ENCODE data around the gene ALDH18A1. TPM values are rescaled to one million over a fixed set of nuclear protein-coding genes. Genes with fewer than 3 reads are reported as not detected.
A peak's percentile ranks its signal among the peaks of the same experiment; 100 is the strongest.

Gene ALDH18A1
- total and polyA plus RNA-seq, 8 donors, result 48.2 to 72.0 (median 58.1) TPM

GRCh38 chr10:95660283-95660682 lies 3.8 kb upstream of the ALDH18A1 start:
- no peak overlapping the region for H3K4me3 ChIP-seq
- H3K9me3 ChIP-seq, result no peaks in the 10 kb centered on the region
- DNase-seq, result no peak
- peaks cover 0 to 19% of the 10 kb centered on the region in 2 donors for H3K4me1 ChIP-seq
- no peak for ATAC-seq
- H3K27me3 ChIP-seq, result no peaks in the 10 kb centered on the region
- H3K36me3 ChIP-seq, result peaks cover 0 to 15% of the 10 kb centered on the region in 2 donors
- intact Hi-C loops (cut with DNase I), result no loop called here
- no peak overlapping the region for H3K27ac ChIP-seq
- TF ChIP-seq CTCF (IDR thresholded peaks at IDR 0.05), result no peak

- Histone ChIP-seq H3K9me3 (no peaks in the 10 kb centered on the region), H3K27me3 (no peaks in the 10 kb centered on the region), H3K27ac (no peak overlapping the region), H3K36me3 (peaks cover 0 to 10% of the 10 kb centered on the region in 2 donors), H3K4me3 (peak overlapping the region in 1 of 2 donors; percentile 82), H3K4me1 (peaks cover 0 to 21% of the 10 kb centered on the region in 2 donors)
- no peak for TF ChIP-seq CTCF (IDR thresholded peaks at IDR 0.05)
- DNase-seq (no peak), ATAC-seq (no peak)
- intact Hi-C loops (cut with DNase I), result no loop called here
Measured at GRCh38 chr10:95657250-95657649, 739 bp upstream of the ALDH18A1 start.

- intact Hi-C loops (cut with DNase I), result no loop called here
- Histone ChIP-seq H3K4me3 (peak overlapping the region; percentile 82 to 98), H3K9me3 (peaks cover 0 to 8% of the 10 kb centered on the region in 2 donors), H3K4me1 (peaks cover 0 to 21% of the 10 kb centered on the region in 2 donors), H3K36me3 (peaks cover 0 to 25% of the 10 kb centered on the region in 2 donors), H3K27me3 (no peaks in the 10 kb centered on the region), H3K27ac (peak overlapping the region; percentile 8 to 46)
- TF ChIP-seq CTCF (IDR thresholded peaks at IDR 0.05), result no peak
- peak; percentile 13 for ATAC-seq
- DNase-seq, result peak in 3 of 4 donors; percentile 8 to 33 (median 23)
Measured at GRCh38 chr10:95655571-95656290, 780 bp downstream of the ALDH18A1 start.

DNA sequence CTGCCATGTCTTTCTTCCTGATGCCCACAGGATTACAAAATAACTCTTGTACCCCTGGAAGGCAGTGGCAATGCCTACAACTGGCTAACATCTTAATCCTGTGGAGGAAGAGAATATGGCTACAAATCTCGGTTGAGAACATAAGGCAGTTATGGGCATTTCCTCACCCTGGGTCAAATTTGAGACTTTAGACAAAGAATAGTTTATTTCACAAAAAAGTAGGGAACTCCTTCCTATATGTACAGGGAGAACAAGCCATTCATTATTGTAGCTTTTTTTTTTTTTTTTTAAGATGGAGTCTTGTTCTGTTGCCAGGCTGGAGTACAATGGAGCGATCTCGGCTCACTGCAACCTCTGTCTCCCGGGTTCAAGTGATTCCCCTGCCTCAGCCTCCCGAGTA lies 2.6 kb downstream of the ALDH18A1 start:
- no peak for DNase-seq
- ATAC-seq, result no peak
- H3K27ac ChIP-seq, result no peak overlapping the region
- H3K36me3 ChIP-seq, result peaks cover 0 to 32% of the 10 kb centered on the region in 2 donors
- peaks cover 0 to 21% of the 10 kb centered on the region in 2 donors for H3K4me1 ChIP-seq
- H3K27me3 ChIP-seq, result no peaks in the 10 kb centered on the region
- H3K4me3 ChIP-seq, result no peak overlapping the region
- intact Hi-C loops (cut with DNase I), result no loop called here
- peaks cover 0 to 8% of the 10 kb centered on the region in 2 donors for H3K9me3 ChIP-seq
- TF ChIP-seq CTCF (IDR thresholded peaks at IDR 0.05), result no peak

GRCh38 chr10:95651346-95652060 lies 5.0 kb downstream of the ALDH18A1 start:
- Histone ChIP-seq H3K27me3 (no peaks in the 10 kb centered on the region), H3K27ac (no peak overlapping the region), H3K36me3 (peaks cover 0 to 53% of the 10 kb centered on the region in 2 donors), H3K4me3 (no peak overlapping the region), H3K4me1 (peaks cover 0 to 13% of the 10 kb centered on the region in 2 donors), H3K9me3 (peaks cover 0 to 8% of the 10 kb centered on the region in 2 donors)
- ATAC-seq (no peak), DNase-seq (no peak)
- intact Hi-C loops (cut with DNase I), result no loop called here
- TF ChIP-seq CTCF (IDR thresholded peaks at IDR 0.05), result no peak

Measured in left lung (tissue), 10 donors.